WTC11 (cell line): ENCODE data around the gene TAGLN3.

Source experiments
- CREB1 ChIP-seq: sonication (generic); formaldehyde crosslinking; IDR thresholded peaks from 2 replicates; pipeline ENCODE4 v1.8.0; 2023; ENCODE audit warnings: mild to moderate bottlenecking, missing genetic modification reagents
- ESRRA ChIP-seq: sonication (generic); formaldehyde crosslinking; IDR thresholded peaks from 2 replicates; pipeline ENCODE4 v1.8.1; 2022; ENCODE audit warnings: mild to moderate bottlenecking, missing genetic modification reagents, borderline replicate concordance
- FOXK1 ChIP-seq: sonication (generic); formaldehyde crosslinking; IDR thresholded peaks from 2 replicates; pipeline ENCODE4 v1.8.0; 2022; ENCODE audit warnings: mild to moderate bottlenecking, moderate library complexity, missing genetic modification reagents
- TCF7 ChIP-seq: sonication (generic); formaldehyde crosslinking; IDR thresholded peaks from 2 replicates; pipeline ENCODE4 v1.8.0; 2022; ENCODE audit warnings: mild to moderate bottlenecking, low read depth, missing genetic modification reagents, moderate library complexity
- TP53 ChIP-seq: sonication (generic); formaldehyde crosslinking; IDR thresholded peaks from 2 replicates; pipeline ENCODE4 v1.8.1; 2023; ENCODE audit warnings: mild to moderate bottlenecking, missing genetic modification reagents
- TF ChIP-seq, protein P1 (sequence below): sonication (generic); formaldehyde crosslinking; conservative IDR thresholded peaks from 2 replicates; pipeline ENCODE4 v1.8.1; 2022; ENCODE audit warnings: mild to moderate bottlenecking, missing genetic modification reagents
- TF ChIP-seq, protein P2 (sequence below): fragments of 200-600 bp; IDR thresholded peaks from 2 replicates; pipeline ENCODE4 v1.8.0; 2022; ENCODE audit warnings: antibody characterized with exemption

DNA sequence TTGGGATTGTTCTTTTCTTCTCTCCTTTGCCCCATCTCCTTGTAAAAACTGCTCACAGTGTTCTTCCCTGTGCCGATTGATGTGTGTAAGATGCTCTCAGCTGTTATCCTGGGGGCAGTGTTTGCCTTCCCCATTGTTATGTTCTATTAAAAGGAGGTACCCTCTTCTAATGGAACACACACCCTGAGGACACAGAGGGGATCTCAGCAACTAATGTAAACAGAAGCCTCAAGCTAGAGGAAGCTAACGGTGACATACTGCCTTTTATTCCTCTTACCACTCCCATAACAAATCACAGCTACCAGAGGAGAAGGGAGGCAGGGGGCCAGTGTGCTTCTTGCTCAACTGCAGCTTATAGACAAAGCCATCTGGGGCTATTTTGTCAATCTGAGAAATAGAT, 2.2 kb downstream of the TAGLN3 start:
- TF ChIP-seq, protein P1, sequence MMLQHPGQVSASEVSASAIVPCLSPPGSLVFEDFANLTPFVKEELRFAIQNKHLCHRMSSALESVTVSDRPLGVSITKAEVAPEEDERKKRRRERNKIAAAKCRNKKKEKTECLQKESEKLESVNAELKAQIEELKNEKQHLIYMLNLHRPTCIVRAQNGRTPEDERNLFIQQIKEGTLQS (CRISPR knock-in tag) = no peak
- TF ChIP-seq CREB1 (no peak), TP53 (CRISPR knock-in tag) (no peak), ESRRA (CRISPR knock-in tag) (no peak), TCF7 (CRISPR knock-in tag) (no peak), FOXK1 (CRISPR knock-in tag) (no peak)
- TF ChIP-seq, protein P2, sequence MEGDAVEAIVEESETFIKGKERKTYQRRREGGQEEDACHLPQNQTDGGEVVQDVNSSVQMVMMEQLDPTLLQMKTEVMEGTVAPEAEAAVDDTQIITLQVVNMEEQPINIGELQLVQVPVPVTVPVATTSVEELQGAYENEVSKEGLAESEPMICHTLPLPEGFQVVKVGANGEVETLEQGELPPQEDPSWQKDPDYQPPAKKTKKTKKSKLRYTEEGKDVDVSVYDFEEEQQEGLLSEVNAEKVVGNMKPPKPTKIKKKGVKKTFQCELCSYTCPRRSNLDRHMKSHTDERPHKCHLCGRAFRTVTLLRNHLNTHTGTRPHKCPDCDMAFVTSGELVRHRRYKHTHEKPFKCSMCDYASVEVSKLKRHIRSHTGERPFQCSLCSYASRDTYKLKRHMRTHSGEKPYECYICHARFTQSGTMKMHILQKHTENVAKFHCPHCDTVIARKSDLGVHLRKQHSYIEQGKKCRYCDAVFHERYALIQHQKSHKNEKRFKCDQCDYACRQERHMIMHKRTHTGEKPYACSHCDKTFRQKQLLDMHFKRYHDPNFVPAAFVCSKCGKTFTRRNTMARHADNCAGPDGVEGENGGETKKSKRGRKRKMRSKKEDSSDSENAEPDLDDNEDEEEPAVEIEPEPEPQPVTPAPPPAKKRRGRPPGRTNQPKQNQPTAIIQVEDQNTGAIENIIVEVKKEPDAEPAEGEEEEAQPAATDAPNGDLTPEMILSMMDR = no peak
